Adipose tissue (tissue), 3 donors: ENCODE results near the gene ITGB1. TPM values are rescaled to one million over a fixed set of nuclear protein-coding genes. Genes with fewer than 3 reads are reported as not detected.
"Not testable (repeated sequence)": the region's sequence is repeated elsewhere in the genome, so short reads cannot be mapped to it uniquely, and the experiment has no call there.

Source experiments
- H3K27ac ChIP-seq: one replicate; pipeline ENCODE4 v1.5.1; 2013; ENCODE audit warnings: low read depth, low read length
- WGBS, 3 donors: extraction: QIAGEN DNeasy Blood & Tissue Kit; methylation state at CpG; one replicate each; pipeline ENCODE4 v1.1.7; 2013; 5-methylcytosine and 5-hydroxymethylcytosine counted together
- polyA plus RNA-seq, 3 donors: library from polyadenylated mRNA; stranded (reverse); fragments of 200-250 nt; gene quantifications; one replicate each; pipeline ENCODE4 v1.2.3, GENCODE V29; 2013
- donor health status: healthy with polysubstance abuse.
- donor health status: Bipolar disorder and iron deficiency.
- donor health status: healthy.

ITGB1 gene
- polyA plus RNA-seq, 3 donors, result 93.5 to 304 (median 185) TPM

GRCh38 chr10:32909970-32910369 is 48.1 kb downstream of the ITGB1 start:
- WGBS, 3 donors, result 84 to 94% (median 86%) methylated on average over 5 of the region's 7 CpGs
- H3K27ac ChIP-seq, result not testable (repeated sequence)

- no peak overlapping the region for H3K27ac ChIP-seq
- 82 to 89% (median 83%) methylated on average over 1 of the region's 1 CpG for WGBS, 3 donors
Observed at GRCh38 chr10:32909456-32909855, 48.6 kb downstream of the ITGB1 start.

- WGBS, 3 donors, result 94 to 98% (median 96%) methylated on average over 4 of the region's 4 CpGs
- H3K27ac ChIP-seq, result no peak overlapping the region
Observed at GRCh38 chr10:32906595-32906994, 51.4 kb downstream of the ITGB1 start.

GRCh38 chr10:32905466-32905865 is 52.6 kb downstream of the ITGB1 start:
- WGBS, 3 donors, result 76 to 96% (median 92%) methylated on average over 3 of the region's 3 CpGs
- no peak overlapping the region for H3K27ac ChIP-seq

- WGBS, 3 donors, result 94 to 96% (median 94%) methylated on average over 9 of the region's 9 CpGs
- no peak overlapping the region for H3K27ac ChIP-seq
Observed at GRCh38 chr10:32901815-32902214, 56.2 kb downstream of the ITGB1 start.

- WGBS, 3 donors, result 78 to 94% (median 94%) methylated on average over 7 of the region's 7 CpGs
- H3K27ac ChIP-seq, result not testable (repeated sequence)
Observed at GRCh38 chr10:32895200-32895968, 62.6 kb downstream of the ITGB1 start.

GRCh38 chr10:32893916-32894664 is 63.9 kb downstream of the ITGB1 start:
- H3K27ac ChIP-seq, result no peak overlapping the region
- 92 to 97% (median 92%) methylated on average over 2 of the region's 2 CpGs for WGBS, 3 donors

GRCh38 chr10:32893434-32893833 is 64.6 kb downstream of the ITGB1 start:
- WGBS, 3 donors, result 50 to 77% (median 55%) methylated on average over 3 of the region's 3 CpGs

GRCh38 chr10:32891261-32891660 is 66.8 kb downstream of the ITGB1 start:
- H3K27ac ChIP-seq, result no peak overlapping the region
- WGBS, 3 donors, result 83 to 91% (median 86%) methylated on average over 8 of the region's 8 CpGs

More at GRCh38 chr10:32893434-32893833, 64.6 kb downstream of the ITGB1 start:
- H3K27ac ChIP-seq, result no peak overlapping the region

- WGBS, 3 donors, result 64 to 91% (median 75%) methylated on average over 3 of the region's 3 CpGs
- no peak overlapping the region for H3K27ac ChIP-seq
Observed at GRCh38 chr10:32890444-32890843, 67.6 kb downstream of the ITGB1 start.

- 91 to 98% (median 94%) methylated on average over 1 of the region's 1 CpG for WGBS, 3 donors
- H3K27ac ChIP-seq, result no peak overlapping the region
Observed at GRCh38 chr10:32889631-32890212, 68.3 kb downstream of the ITGB1 start.

GRCh38 chr10:32888161-32888927 is 69.7 kb downstream of the ITGB1 start:
- no peak overlapping the region for H3K27ac ChIP-seq
- 92 to 94% (median 93%) methylated on average over 11 of the region's 11 CpGs for WGBS, 3 donors

- H3K27ac ChIP-seq, result no peak overlapping the region
- 83 to 93% (median 85%) methylated on average over 7 of the region's 7 CpGs for WGBS, 3 donors
Observed at GRCh38 chr10:32887481-32887880, 70.5 kb downstream of the ITGB1 start.

- H3K27ac ChIP-seq, result no peak overlapping the region
- WGBS, 3 donors, result 80 to 97% (median 92%) methylated on average over 6 of the region's 6 CpGs
Observed at GRCh38 chr10:32882076-32882475, 76.0 kb downstream of the ITGB1 start.

GRCh38 chr10:32878646-32879045 is 79.4 kb downstream of the ITGB1 start:
- no peak overlapping the region for H3K27ac ChIP-seq

GRCh38 chr10:32877915-32878314 is 80.1 kb downstream of the ITGB1 start:
- no peak overlapping the region for H3K27ac ChIP-seq

- H3K27ac ChIP-seq, result no peak overlapping the region
- WGBS, 3 donors, result 78 to 92% (median 85%) methylated on average over 1 of the region's 1 CpG
Observed at GRCh38 chr10:32865170-32865569, 92.9 kb downstream of the ITGB1 start.

- WGBS, 3 donors, result 88 to 94% (median 91%) methylated on average over 2 of the region's 2 CpGs
- no peak overlapping the region for H3K27ac ChIP-seq
Observed at GRCh38 chr10:32854435-32854834, 103.6 kb downstream of the ITGB1 start.

- no peak overlapping the region for H3K27ac ChIP-seq
- WGBS, 3 donors, result 0 to 27% (median 0%) methylated on average over 1 of the region's 1 CpG
Observed at GRCh38 chr10:32851301-32851700, 106.7 kb downstream of the ITGB1 start.
